GM19193 (cell line): Measurements from ENCODE around the gene CACHD1.

Experiments
- POLR2A ChIP-seq: IDR thresholded peaks from 4 replicates; pipeline ENCODE4 v1.6.1; 2011; ENCODE audit not compliant: insufficient read depth, insufficient read length; ENCODE audit errors: extremely low read depth

Gene CACHD1

GRCh38 chr1:64469977-64470664 lies at the start of gene CACHD1:
Gene CACHD1, plus strand, starts transcription at chr1:64470129. Its CDS starts 616 bp downstream, at chr1:64470745.
- TF ChIP-seq POLR2A, result no peak

GRCh38 chr1:64421377-64421776 lies 48.6 kb upstream of the CACHD1 start:
- TF ChIP-seq POLR2A, result no peak

- no peak for TF ChIP-seq POLR2A
These were observed 46.4 kb upstream of the CACHD1 start for GRCh38 chr1:64423526-64423925.

GRCh38 chr1:64424412-64424811 lies 45.5 kb upstream of the CACHD1 start:
- no peak for TF ChIP-seq POLR2A

GRCh38 chr1:64425521-64425920 lies 44.4 kb upstream of the CACHD1 start:
- TF ChIP-seq POLR2A, result no peak

GRCh38 chr1:64426681-64427080 lies 43.2 kb upstream of the CACHD1 start:
- no peak for TF ChIP-seq POLR2A

GRCh38 chr1:64427879-64428278 lies 42.0 kb upstream of the CACHD1 start:
- TF ChIP-seq POLR2A, result no peak

- no peak for TF ChIP-seq POLR2A
These were observed 36.6 kb upstream of the CACHD1 start for GRCh38 chr1:64433308-64433707.

- no peak for TF ChIP-seq POLR2A
These were observed 36.2 kb upstream of the CACHD1 start for GRCh38 chr1:64433747-64434146.

GRCh38 chr1:64435000-64435399 lies 34.9 kb upstream of the CACHD1 start:
- TF ChIP-seq POLR2A, result no peak

- no peak for TF ChIP-seq POLR2A
These were observed 32.5 kb upstream of the CACHD1 start for GRCh38 chr1:64437453-64437852.

GRCh38 chr1:64440183-64440826 lies 29.6 kb upstream of the CACHD1 start:
- no peak for TF ChIP-seq POLR2A

- TF ChIP-seq POLR2A, result no peak
These were observed 18.5 kb upstream of the CACHD1 start for GRCh38 chr1:64451440-64451839.

- no peak for TF ChIP-seq POLR2A
These were observed 16.2 kb upstream of the CACHD1 start for GRCh38 chr1:64453688-64454087.

GRCh38 chr1:64458915-64459314 lies 11.0 kb upstream of the CACHD1 start:
- TF ChIP-seq POLR2A, result no peak

GRCh38 chr1:64459743-64460142 lies 10.2 kb upstream of the CACHD1 start:
- TF ChIP-seq POLR2A, result no peak
